Sigmoid colon (tissue), 4 donors: ENCODE results near the gene SRF.

ENCODE experiments used
- CTCF ChIP-seq, 4 experiments: fragments of 450-650 bp in 3 of 4; fragments of 200-600 bp in 1 of 4; IDR thresholded peaks; one replicate each; pipeline ENCODE4 v1.5.1; 2016 to 2019; ENCODE audit warnings: antibody characterized with exemption in 4 of 4, mild to moderate bottlenecking in 3 of 4, moderate library complexity in 2 of 4
- EP300 ChIP-seq, 4 donors: sonication (generic); formaldehyde crosslinking; IDR thresholded peaks; one replicate each; pipeline ENCODE4 v1.6.1; 2017; ENCODE audit warnings: antibody characterized with exemption in 4 of 4
- POLR2A ChIP-seq, 2 donors: fragments of 450-650 bp; IDR thresholded peaks; one replicate each; pipeline ENCODE4 v1.6.1; 2016; ENCODE audit warnings: antibody characterized with exemption in 2 of 2, mild to moderate bottlenecking in 2 of 2, moderate library complexity in 2 of 2
- POLR2AphosphoS5 ChIP-seq, 4 donors: sonication (generic); formaldehyde crosslinking; IDR thresholded peaks; one replicate each; pipeline ENCODE4 v1.6.1; 2017; ENCODE audit warnings: antibody characterized with exemption in 4 of 4

- no peak for TF ChIP-seq CTCF (IDR thresholded peaks at IDR 0.05)
- TF ChIP-seq POLR2A (IDR thresholded peaks at IDR 0.05) = no peak
- TF ChIP-seq EP300 (IDR thresholded peaks at IDR 0.05) = no peak
- TF ChIP-seq POLR2AphosphoS5 (IDR thresholded peaks at IDR 0.05) = no peak
These were observed 24.1 kb upstream of the SRF start for GRCh38 chr6:43146709-43147688.
